ENCODE measurements around the gene KCNMA1. TPM values are rescaled to one million over a fixed set of nuclear protein-coding genes. Genes with fewer than 3 reads are reported as not detected.

Gene KCNMA1
- total and polyA plus RNA-seq, 10 of the 15 experiments (the other 5 are each of a cell fraction or from before 2014, with no cell fraction given): 8.5 to 77.0 (median 21.3) TPM

DNA sequence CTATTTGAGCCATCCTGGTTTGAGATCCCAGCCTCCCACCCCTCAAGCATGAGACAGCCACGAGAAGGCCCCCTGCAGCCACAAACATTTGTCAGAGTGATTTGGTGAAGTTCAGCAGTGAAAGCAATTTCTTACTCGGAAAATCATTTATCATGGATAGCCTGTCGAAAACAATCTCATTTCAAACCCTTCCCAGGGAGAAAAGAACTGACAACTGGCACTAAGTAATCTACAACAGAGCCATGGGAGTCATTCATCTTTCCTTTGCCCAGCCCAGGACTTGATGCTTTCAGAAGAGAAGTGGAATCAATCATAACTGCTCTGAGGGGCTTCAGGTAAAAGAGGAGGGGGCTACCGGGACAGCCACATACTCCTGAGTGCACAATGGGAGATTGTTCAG, 411.2 kb downstream of the KCNMA1 start:
- POLR2A ChIA-PET: interaction anchor here (0.9 kb wide), 1 partner anchor 16 kb away, joined by 3 read pairs; no protein-coding TSS in a partner anchor
- SMC1A ChIA-PET (ENCODE audit: uncharacterized antibody, unreplicated experiment): interaction anchor here (0.9 to 1.1 kb wide), 2 partner anchors 8 to 9 kb away, joined by 3 to 4 read pairs; no protein-coding TSS in a partner anchor
- WGBS (ENCODE audit: insufficient coverage, insufficient replicate concordance, low lambda C conversion rate, missing lambda C conversion rate): 59% methylated on average over 4 of the region's 4 CpGs
- Histone ChIP-seq H3K27ac (ENCODE audit: control insufficient read depth, insufficient read depth) (no peak overlapping the region), H4K20me1 (ENCODE audit: control insufficient read depth, insufficient read depth) (no peaks in the 10 kb centered on the region), H3K27me3 (replicated peaks in 1 of 2; ENCODE audit: control insufficient read depth in 2 of 2, insufficient read depth in 2 of 2, low read length in 1 of 2) (no peaks in the 10 kb centered on the region), H3K4me3 (no peak overlapping the region), H3K9ac (ENCODE audit: control insufficient read depth, insufficient read depth, low read length) (no peak overlapping the region), H3K9me3 (replicated peaks; ENCODE audit: control insufficient read depth, insufficient read depth, low read length) (no peaks in the 10 kb centered on the region), H2AFZ (ENCODE audit: control insufficient read depth, low read depth, low read length) (no peak overlapping the region), H3K4me2 (ENCODE audit: control insufficient read depth, insufficient read depth) (no peak overlapping the region), H3K36me3 (ENCODE audit: control insufficient read depth in 2 of 2, insufficient read depth in 2 of 2, low read length in 1 of 2) (no peaks in the 10 kb centered on the region), H3K79me2 (ENCODE audit: control insufficient read depth, insufficient read depth, low read length) (no peaks in the 10 kb centered on the region), H3K4me1 (ENCODE audit: control insufficient read depth, insufficient read depth, low read length) (peaks cover 7% of the 10 kb centered on the region)
- TF ChIP-seq BMI1 (IDR thresholded peaks at IDR 0.05; ENCODE audit: borderline replicate concordance) (no peak), ZNF622 (IDR thresholded peaks at IDR 0.05) (no peak), ETV6 (conservative IDR thresholded peaks at IDR 0.05 in 1 of 2, IDR thresholded peaks at IDR 0.05 in 1 of 2; ENCODE audit: borderline replicate concordance in 1 of 2, low read depth in 1 of 2) (no peak), HSF1 (IDR thresholded peaks at IDR 0.05; ENCODE audit: low read depth, low read length) (no peak), TBL1XR1 (IDR thresholded peaks at IDR 0.05; ENCODE audit: low read depth, low read length) (no peak), EP300 (IDR thresholded peaks at IDR 0.05; ENCODE audit: borderline replicate concordance in 1 of 2, control insufficient read depth in 1 of 2, low read depth in 2 of 2, low read length in 2 of 2) (no peak)
- TF ChIP-seq, protein P1, sequence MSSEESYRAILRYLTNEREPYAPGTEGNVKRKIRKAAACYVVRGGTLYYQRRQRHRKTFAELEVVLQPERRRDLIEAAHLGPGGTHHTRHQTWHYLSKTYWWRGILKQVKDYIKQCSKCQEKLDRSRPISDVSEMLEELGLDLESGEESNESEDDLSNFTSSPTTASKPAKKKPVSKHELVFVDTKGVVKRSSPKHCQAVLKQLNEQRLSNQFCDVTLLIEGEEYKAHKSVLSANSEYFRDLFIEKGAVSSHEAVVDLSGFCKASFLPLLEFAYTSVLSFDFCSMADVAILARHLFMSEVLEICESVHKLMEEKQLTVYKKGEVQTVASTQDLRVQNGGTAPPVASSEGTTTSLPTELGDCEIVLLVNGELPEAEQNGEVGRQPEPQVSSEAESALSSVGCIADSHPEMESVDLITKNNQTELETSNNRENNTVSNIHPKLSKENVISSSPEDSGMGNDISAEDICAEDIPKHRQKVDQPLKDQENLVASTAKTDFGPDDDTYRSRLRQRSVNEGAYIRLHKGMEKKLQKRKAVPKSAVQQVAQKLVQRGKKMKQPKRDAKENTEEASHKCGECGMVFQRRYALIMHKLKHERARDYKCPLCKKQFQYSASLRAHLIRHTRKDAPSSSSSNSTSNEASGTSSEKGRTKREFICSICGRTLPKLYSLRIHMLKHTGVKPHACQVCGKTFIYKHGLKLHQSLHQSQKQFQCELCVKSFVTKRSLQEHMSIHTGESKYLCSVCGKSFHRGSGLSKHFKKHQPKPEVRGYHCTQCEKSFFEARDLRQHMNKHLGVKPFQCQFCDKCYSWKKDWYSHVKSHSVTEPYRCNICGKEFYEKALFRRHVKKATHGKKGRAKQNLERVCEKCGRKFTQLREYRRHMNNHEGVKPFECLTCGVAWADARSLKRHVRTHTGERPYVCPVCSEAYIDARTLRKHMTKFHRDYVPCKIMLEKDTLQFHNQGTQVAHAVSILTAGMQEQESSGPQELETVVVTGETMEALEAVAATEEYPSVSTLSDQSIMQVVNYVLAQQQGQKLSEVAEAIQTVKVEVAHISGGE (CRISPR knock-in tag; IDR thresholded peaks at IDR 0.05): no peak
- ATAC-seq: no peak
- intact Hi-C loops (cut with micrococcal nuclease; ENCODE audit: unreplicated experiment): no loop called here
- BruUV-seq (replicated peaks): no TSS peak
- in situ Hi-C loops (cut with MboI): no loop called here
- CTCF ChIA-PET: interaction anchor here (0.7 to 1.6 kb wide), 3 partner anchors 13 to 430 kb away, joined by 3 to 4 read pairs (median 3); no protein-coding TSS in a partner anchor
- FAIRE-seq: no peak
- RAD21 ChIA-PET (ENCODE audit: unreplicated experiment): no interaction called here
- no peak for DNase-seq (ENCODE audit: low read depth, low spot score)
